Kidney epithelial cell (primary cell): ENCODE results near the gene LHFPL6. TPM values are rescaled to one million over a fixed set of nuclear protein-coding genes. Genes with fewer than 3 reads are reported as not detected.

ENCODE experiments used
- DNase-seq: peaks from one replicate; pipeline ENCODE4 v3.0.0-alpha.2; 2010; ENCODE audit warnings: low read depth
- H3K27me3 ChIP-seq: 2 replicates; pipeline ENCODE4 v1.6.0; 2011; ENCODE audit warnings: low read length; ENCODE audit not compliant: control insufficient read depth, insufficient read depth
- H3K36me3 ChIP-seq: 2 replicates; pipeline ENCODE4 v1.5.1; 2011; ENCODE audit warnings: low read length; ENCODE audit not compliant: control insufficient read depth, insufficient read depth
- H3K4me3 ChIP-seq: 2 replicates; pipeline ENCODE4 v1.5.1; 2011; ENCODE audit warnings: low read depth, mild to moderate bottlenecking, control low read depth, low read length
- CTCF ChIP-seq: IDR thresholded peaks from 2 replicates; pipeline ENCODE4 v1.5.1; 2011; ENCODE audit warnings: mild to moderate bottlenecking, moderate library complexity, low read length, control low read depth, inconsistent platforms; ENCODE audit not compliant: insufficient read depth, poor library complexity, severe bottlenecking
- total RNA-seq: library from RNA; depleted of rRNA; stranded (reverse); fragments of >200 nt; gene quantifications from 2 replicates; pipeline ENCODE4 v1.2.3, GENCODE V29; 2015

The LHFPL6 gene
- total RNA-seq, 1 donor from 2014 or later, result 7.0 TPM

DNA sequence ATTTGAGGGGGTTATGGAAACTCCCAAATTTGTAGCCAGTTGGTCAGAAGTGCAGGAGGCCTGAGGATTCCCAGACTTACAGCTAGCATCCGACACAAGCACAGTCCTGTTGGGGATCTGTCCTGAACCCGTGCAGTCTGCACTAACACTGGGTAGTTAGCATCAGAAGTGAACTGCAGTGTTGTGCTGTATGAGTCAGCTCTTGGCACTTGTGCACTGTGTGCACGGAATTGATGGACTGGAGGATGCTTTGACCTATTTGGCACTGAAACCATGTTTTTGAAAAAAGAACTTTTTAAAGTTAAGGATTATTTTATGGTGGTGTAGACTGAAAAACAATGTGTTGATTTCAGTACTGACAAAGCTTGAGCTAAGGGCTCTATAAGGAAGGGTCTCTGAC is 285.7 kb downstream of the LHFPL6 start:
- Histone ChIP-seq H3K4me3 (no peak overlapping the region), H3K36me3 (no peaks in the 10 kb centered on the region), H3K27me3 (no peaks in the 10 kb centered on the region)
- no peak for DNase-seq
- TF ChIP-seq CTCF, result no peak

DNA sequence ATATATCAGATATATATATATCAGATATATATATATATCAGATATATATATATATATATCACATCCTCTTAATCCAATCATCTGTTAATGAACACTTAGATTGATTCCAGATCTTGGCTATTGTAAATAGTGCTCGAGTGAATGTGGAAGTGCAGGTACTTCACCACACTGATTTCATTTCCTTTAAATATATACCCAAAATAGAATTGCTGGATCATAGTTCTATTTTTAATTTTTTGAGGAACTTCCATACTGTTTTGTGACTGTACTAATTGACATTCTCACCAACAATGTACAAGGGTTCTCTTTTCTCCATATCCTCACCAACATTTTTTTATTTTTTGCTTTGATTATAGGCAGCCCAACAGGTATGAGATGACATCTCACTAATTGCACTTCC is 287.2 kb downstream of the LHFPL6 start:
- Histone ChIP-seq H3K27me3 (no peaks in the 10 kb centered on the region), H3K4me3 (no peak overlapping the region), H3K36me3 (no peaks in the 10 kb centered on the region)
- no peak for DNase-seq
- TF ChIP-seq CTCF, result no peak

DNA sequence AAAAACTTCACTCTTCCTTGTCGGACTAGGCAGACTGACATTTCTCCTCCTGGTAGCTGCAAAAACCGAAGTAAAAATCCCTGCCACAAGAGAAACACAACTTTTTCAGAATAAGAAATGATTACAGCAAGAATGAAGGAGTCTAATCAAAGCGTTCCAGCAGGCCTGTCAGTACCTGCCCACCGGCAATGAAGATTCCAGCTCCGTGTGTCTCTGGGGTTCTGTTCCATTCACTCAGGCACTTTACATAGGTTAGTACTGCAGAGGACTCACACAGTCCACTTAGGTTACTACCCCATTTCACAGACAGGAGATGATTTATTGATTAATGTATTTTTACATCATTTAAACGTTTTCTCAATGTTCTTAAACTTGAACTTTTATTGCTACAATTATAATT is 289.3 kb downstream of the LHFPL6 start:
- Histone ChIP-seq H3K27me3 (no peaks in the 10 kb centered on the region), H3K36me3 (no peaks in the 10 kb centered on the region), H3K4me3 (no peak overlapping the region)
- DNase-seq, result no peak
- TF ChIP-seq CTCF, result no peak

DNA sequence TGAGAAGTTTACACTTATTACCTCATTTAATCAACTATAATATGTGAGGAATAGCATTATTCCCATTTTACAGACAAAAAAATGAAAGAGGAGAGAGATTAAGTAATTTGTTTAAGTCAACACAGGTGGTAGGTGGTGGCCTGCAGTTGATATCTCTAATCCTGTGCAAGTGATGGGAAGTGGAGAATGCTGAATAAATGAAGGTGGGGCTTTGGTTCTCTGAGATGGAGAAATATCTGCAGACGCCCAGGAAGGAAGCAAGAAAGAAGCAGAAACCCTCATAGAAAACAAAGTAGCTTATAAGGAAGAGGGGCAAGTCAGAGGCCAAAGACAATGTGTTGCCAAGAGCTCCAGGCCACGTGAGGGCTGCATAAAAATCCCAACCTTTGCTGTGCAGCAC is 290.4 kb downstream of the LHFPL6 start:
- no peaks in the 10 kb centered on the region for H3K27me3 ChIP-seq
- no peak for TF ChIP-seq CTCF
- H3K4me3 ChIP-seq, result no peak overlapping the region
- H3K36me3 ChIP-seq, result no peaks in the 10 kb centered on the region
- no peak for DNase-seq

GRCh38 chr13:39311619-39312018 is 291.4 kb downstream of the LHFPL6 start:
- H3K27me3 ChIP-seq, result no peaks in the 10 kb centered on the region
- TF ChIP-seq CTCF, result no peak
- H3K4me3 ChIP-seq, result no peak overlapping the region
- no peak for DNase-seq
- H3K36me3 ChIP-seq, result no peaks in the 10 kb centered on the region

- no peak for DNase-seq
- H3K36me3 ChIP-seq, result no peaks in the 10 kb centered on the region
- TF ChIP-seq CTCF, result no peak
- H3K4me3 ChIP-seq, result no peak overlapping the region
- H3K27me3 ChIP-seq, result no peaks in the 10 kb centered on the region
Observed at GRCh38 chr13:39310961-39311360, 292.0 kb downstream of the LHFPL6 start.
